SK-N-SH treated with all-trans-retinoic acid at 6 μM for 48 hours (cell line): Measurements from ENCODE around the gene SP100.

ENCODE experiments used
- ATAC-seq: fragments of 200-7000 bp; cut with Tn5 transposase; 3 replicates; pipeline ENCODE4 v1.9.1; 2020; ENCODE audit warnings: mild to moderate bottlenecking, moderate library complexity
- ARNTL ChIP-seq: fragments of 450-650 bp; formaldehyde crosslinking; IDR thresholded peaks from 2 replicates; pipeline ENCODE4 v1.5.0; 2020; ENCODE audit warnings: low read depth, mild to moderate bottlenecking, moderate library complexity, borderline replicate concordance
- BACH2 ChIP-seq: fragments of 250-450 bp; sonication (Bioruptor Pico); IDR thresholded peaks from 2 replicates; pipeline ENCODE4 v1.9.0; 2021; ENCODE audit warnings: mild to moderate bottlenecking, borderline replicate concordance
- CREB5 ChIP-seq: fragments of 250-450 bp; sonication (Bioruptor Pico); IDR thresholded peaks from 2 replicates; pipeline ENCODE4 v1.5.1; 2020; ENCODE audit warnings: low read depth, mild to moderate bottlenecking, moderate library complexity
- ESRRG ChIP-seq: fragments of 250-450 bp; sonication (Bioruptor Pico); IDR thresholded peaks from 2 replicates; pipeline ENCODE4 v1.6.1; 2021; ENCODE audit warnings: mild to moderate bottlenecking
- GLIS3 ChIP-seq: fragments of 250-450 bp; sonication (Bioruptor Pico); IDR thresholded peaks from 2 replicates; pipeline ENCODE4 v1.5.0; 2020; ENCODE audit warnings: mild to moderate bottlenecking, moderate library complexity
- ISL1 ChIP-seq: fragments of 250-450 bp; sonication (Bioruptor Pico); IDR thresholded peaks from 2 replicates; pipeline ENCODE4 v2.1.2; 2022; ENCODE audit warnings: mild to moderate bottlenecking, moderate library complexity
- OSR1 ChIP-seq: fragments of 250-450 bp; sonication (Bioruptor Pico); IDR thresholded peaks from 2 replicates; pipeline ENCODE4 v1.8.0; 2022; ENCODE audit warnings: moderate library complexity, mild to moderate bottlenecking, inconsistent platforms
- PATZ1 ChIP-seq: fragments of 250-450 bp; sonication (Bioruptor Pico); IDR thresholded peaks from 2 replicates; pipeline ENCODE4 v1.8.0; 2020; ENCODE audit warnings: mild to moderate bottlenecking, moderate library complexity, borderline replicate concordance
- POU6F1 ChIP-seq: fragments of 250-450 bp; sonication (Bioruptor Pico); IDR thresholded peaks from 2 replicates; pipeline ENCODE4 v1.8.0; 2021; ENCODE audit warnings: low read depth, mild to moderate bottlenecking, moderate library complexity, borderline replicate concordance
- PPARA ChIP-seq: fragments of 250-450 bp; sonication (Bioruptor Pico); IDR thresholded peaks from 2 replicates; pipeline ENCODE4 v1.5.0; 2020; ENCODE audit warnings: mild to moderate bottlenecking, borderline replicate concordance
- SNAI2 ChIP-seq: fragments of 250-450 bp; sonication (Bioruptor Pico); IDR thresholded peaks from 2 replicates; pipeline ENCODE4 v1.5.0; 2020; ENCODE audit warnings: mild to moderate bottlenecking, moderate library complexity
- TOX ChIP-seq: fragments of 250-450 bp; sonication (Bioruptor Pico); IDR thresholded peaks from 2 replicates; pipeline ENCODE4 v1.8.0; 2021; ENCODE audit warnings: mild to moderate bottlenecking, moderate library complexity, borderline replicate concordance
- ZC3H10 ChIP-seq: fragments of 250-450 bp; sonication (Bioruptor Pico); IDR thresholded peaks from 2 replicates; pipeline ENCODE4 v1.5.1; 2021; ENCODE audit warnings: mild to moderate bottlenecking, moderate library complexity
- ZFP3 ChIP-seq: fragments of 250-450 bp; sonication (Bioruptor Pico); IDR thresholded peaks from 2 replicates; pipeline ENCODE4 v1.5.0; 2020; ENCODE audit warnings: mild to moderate bottlenecking, moderate library complexity
- ZFP30 ChIP-seq: fragments of 450-650 bp; formaldehyde crosslinking; IDR thresholded peaks from 2 replicates; pipeline ENCODE4 v1.5.0; 2022; ENCODE audit warnings: mild to moderate bottlenecking, moderate library complexity
- ZNF565 ChIP-seq: fragments of 450-650 bp; formaldehyde crosslinking; conservative IDR thresholded peaks from 2 replicates; pipeline ENCODE4 v1.5.0; 2020; ENCODE audit warnings: low read depth, mild to moderate bottlenecking, moderate library complexity
- ZNF70 ChIP-seq: fragments of 450-650 bp; formaldehyde crosslinking; IDR thresholded peaks from 2 replicates; pipeline ENCODE4 v1.5.0; 2020; ENCODE audit warnings: mild to moderate bottlenecking, moderate library complexity
- ZNF8 ChIP-seq: fragments of 450-650 bp; formaldehyde crosslinking; IDR thresholded peaks from 2 replicates; pipeline ENCODE4 v1.5.0; 2020; ENCODE audit warnings: mild to moderate bottlenecking, moderate library complexity
- TF ChIP-seq, protein P1 (sequence below): fragments of 250-450 bp; sonication (Bioruptor Pico); IDR thresholded peaks from 2 replicates; pipeline ENCODE4 v1.5.1; 2021; ENCODE audit warnings: mild to moderate bottlenecking, moderate library complexity
- TF ChIP-seq, protein P2 (sequence below): fragments of 250-450 bp; sonication (Bioruptor Pico); IDR thresholded peaks from 2 replicates; pipeline ENCODE4 v1.5.0; 2020; ENCODE audit warnings: mild to moderate bottlenecking, moderate library complexity

The SP100 gene

GRCh38 chr2:230457793-230458192, 41.8 kb downstream of the SP100 start (continued):
- no peak for TF ChIP-seq ZNF565

DNA sequence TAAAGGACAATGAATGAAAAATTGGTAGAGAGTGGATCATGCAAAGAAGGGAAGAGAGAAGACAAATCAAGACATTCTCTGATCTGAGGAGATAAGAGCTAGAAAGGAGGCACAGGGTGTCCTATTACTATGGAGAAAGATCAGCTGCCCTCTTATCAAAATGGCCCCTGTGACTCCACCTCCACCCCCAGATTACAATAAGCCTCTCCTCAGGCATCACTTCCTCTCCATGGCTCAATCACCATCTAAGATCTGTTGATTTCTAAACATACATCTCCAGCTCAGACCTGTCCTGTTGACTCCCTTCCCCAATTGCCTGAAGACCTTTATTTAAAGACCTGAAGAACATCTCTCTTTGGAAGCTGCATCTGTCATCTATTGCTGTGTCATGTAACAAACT, 43.2 kb downstream of the SP100 start:
- no peak for ATAC-seq
- TF ChIP-seq, protein P1, sequence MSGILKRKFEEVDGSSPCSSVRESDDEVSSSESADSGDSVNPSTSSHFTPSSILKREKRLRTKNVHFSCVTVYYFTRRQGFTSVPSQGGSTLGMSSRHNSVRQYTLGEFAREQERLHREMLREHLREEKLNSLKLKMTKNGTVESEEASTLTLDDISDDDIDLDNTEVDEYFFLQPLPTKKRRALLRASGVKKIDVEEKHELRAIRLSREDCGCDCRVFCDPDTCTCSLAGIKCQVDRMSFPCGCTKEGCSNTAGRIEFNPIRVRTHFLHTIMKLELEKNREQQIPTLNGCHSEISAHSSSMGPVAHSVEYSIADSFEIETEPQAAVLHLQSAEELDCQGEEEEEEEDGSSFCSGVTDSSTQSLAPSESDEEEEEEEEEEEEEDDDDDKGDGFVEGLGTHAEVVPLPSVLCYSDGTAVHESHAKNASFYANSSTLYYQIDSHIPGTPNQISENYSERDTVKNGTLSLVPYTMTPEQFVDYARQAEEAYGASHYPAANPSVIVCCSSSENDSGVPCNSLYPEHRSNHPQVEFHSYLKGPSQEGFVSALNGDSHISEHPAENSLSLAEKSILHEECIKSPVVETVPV (CRISPR knock-in tag): no peak
- TF ChIP-seq CREB5 (CRISPR knock-in tag): no peak
- no peak for TF ChIP-seq OSR1 (CRISPR knock-in tag)
- TF ChIP-seq ZNF8 (CRISPR knock-in tag): no peak
- no peak for TF ChIP-seq ISL1
- no peak for TF ChIP-seq GLIS3
- no peak for TF ChIP-seq PPARA (CRISPR knock-in tag)
- TF ChIP-seq, protein P2, sequence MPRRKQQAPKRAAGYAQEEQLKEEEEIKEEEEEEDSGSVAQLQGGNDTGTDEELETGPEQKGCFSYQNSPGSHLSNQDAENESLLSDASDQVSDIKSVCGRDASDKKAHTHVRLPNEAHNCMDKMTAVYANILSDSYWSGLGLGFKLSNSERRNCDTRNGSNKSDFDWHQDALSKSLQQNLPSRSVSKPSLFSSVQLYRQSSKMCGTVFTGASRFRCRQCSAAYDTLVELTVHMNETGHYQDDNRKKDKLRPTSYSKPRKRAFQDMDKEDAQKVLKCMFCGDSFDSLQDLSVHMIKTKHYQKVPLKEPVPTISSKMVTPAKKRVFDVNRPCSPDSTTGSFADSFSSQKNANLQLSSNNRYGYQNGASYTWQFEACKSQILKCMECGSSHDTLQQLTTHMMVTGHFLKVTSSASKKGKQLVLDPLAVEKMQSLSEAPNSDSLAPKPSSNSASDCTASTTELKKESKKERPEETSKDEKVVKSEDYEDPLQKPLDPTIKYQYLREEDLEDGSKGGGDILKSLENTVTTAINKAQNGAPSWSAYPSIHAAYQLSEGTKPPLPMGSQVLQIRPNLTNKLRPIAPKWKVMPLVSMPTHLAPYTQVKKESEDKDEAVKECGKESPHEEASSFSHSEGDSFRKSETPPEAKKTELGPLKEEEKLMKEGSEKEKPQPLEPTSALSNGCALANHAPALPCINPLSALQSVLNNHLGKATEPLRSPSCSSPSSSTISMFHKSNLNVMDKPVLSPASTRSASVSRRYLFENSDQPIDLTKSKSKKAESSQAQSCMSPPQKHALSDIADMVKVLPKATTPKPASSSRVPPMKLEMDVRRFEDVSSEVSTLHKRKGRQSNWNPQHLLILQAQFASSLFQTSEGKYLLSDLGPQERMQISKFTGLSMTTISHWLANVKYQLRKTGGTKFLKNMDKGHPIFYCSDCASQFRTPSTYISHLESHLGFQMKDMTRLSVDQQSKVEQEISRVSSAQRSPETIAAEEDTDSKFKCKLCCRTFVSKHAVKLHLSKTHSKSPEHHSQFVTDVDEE (CRISPR knock-in tag): no peak
- no peak for TF ChIP-seq ZNF70 (CRISPR knock-in tag)
- no peak for TF ChIP-seq ARNTL
- no peak for TF ChIP-seq ZNF565
- TF ChIP-seq TOX: no peak
- no peak for TF ChIP-seq ZFP3 (CRISPR knock-in tag)
- no peak for TF ChIP-seq ESRRG (CRISPR knock-in tag)
- no peak for TF ChIP-seq ZFP30

GRCh38 chr2:230471074-230471473, 55.1 kb downstream of the SP100 start:
- ATAC-seq: no peak
- TF ChIP-seq OSR1 (CRISPR knock-in tag): no peak
- TF ChIP-seq ESRRG (CRISPR knock-in tag): no peak
- TF ChIP-seq ZNF70 (CRISPR knock-in tag): no peak
- no peak for TF ChIP-seq SNAI2
- TF ChIP-seq ZFP30: no peak
- TF ChIP-seq BACH2 (CRISPR knock-in tag): no peak
- TF ChIP-seq ZC3H10 (CRISPR knock-in tag): no peak
- no peak for TF ChIP-seq POU6F1 (CRISPR knock-in tag)
- no peak for TF ChIP-seq ZNF8 (CRISPR knock-in tag)
- TF ChIP-seq ZNF565: no peak
- no peak for TF ChIP-seq CREB5 (CRISPR knock-in tag)
- no peak for TF ChIP-seq GLIS3
- TF ChIP-seq ZFP3 (CRISPR knock-in tag): no peak
- TF ChIP-seq TOX: no peak
- TF ChIP-seq PATZ1 (CRISPR knock-in tag): no peak
